NT2/D1 (cell line): ENCODE data around the gene CCDC81.
A peak's percentile ranks its signal among the peaks of the same experiment; 100 is the strongest.
"Not testable (repeated sequence)": the region's sequence is repeated elsewhere in the genome, so short reads cannot be mapped to it uniquely, and the experiment has no call there.

Source experiments
- DNase-seq: peaks from one replicate; pipeline ENCODE4 v3.0.0-alpha.2; 2011; ENCODE audit warnings: low read depth, low spot score
- H3K27me3 ChIP-seq: 2 replicates; pipeline ENCODE4 v1.6.0; 2011; ENCODE audit warnings: mild to moderate bottlenecking; ENCODE audit not compliant: insufficient read length, insufficient read depth
- H3K36me3 ChIP-seq: 2 replicates; pipeline ENCODE4 v1.6.1; 2011; ENCODE audit warnings: mild to moderate bottlenecking, low read length, mixed read lengths; ENCODE audit not compliant: insufficient read depth, insufficient read length
- H3K4me1 ChIP-seq: 2 replicates; pipeline ENCODE4 v1.5.1; 2011; ENCODE audit not compliant: insufficient read depth, insufficient read length
- H3K4me3 ChIP-seq: 2 replicates; pipeline ENCODE4 v1.5.1; 2011; ENCODE audit warnings: low read depth; ENCODE audit not compliant: insufficient read length
- H3K9ac ChIP-seq: 2 replicates; pipeline ENCODE4 v1.6.0; 2011; ENCODE audit warnings: low read depth; ENCODE audit not compliant: insufficient read length
- H3K9me3 ChIP-seq: 2 replicates; pipeline ENCODE4 v1.5.1; 2011; ENCODE audit warnings: mild to moderate bottlenecking, low read length; ENCODE audit not compliant: insufficient read depth
- SUZ12 ChIP-seq: IDR thresholded peaks from 2 replicates; pipeline ENCODE4 v1.6.1; 2011; ENCODE audit not compliant: insufficient read length, insufficient read depth; ENCODE audit errors: extremely low read depth
- YY1 ChIP-seq: IDR thresholded peaks from 2 replicates; pipeline ENCODE4 v1.6.1; 2011; ENCODE audit not compliant: insufficient read length, insufficient read depth
- ZNF274 ChIP-seq: IDR thresholded peaks from 2 replicates; pipeline ENCODE4 v1.6.1; 2011; ENCODE audit warnings: mild to moderate bottlenecking, low read depth, low read length

The CCDC81 gene

GRCh38 chr11:86421946-86422345, 47.3 kb downstream of the CCDC81 start:
- DNase-seq = peak; percentile 5
- H3K4me1 ChIP-seq = no peaks in the 10 kb centered on the region

GRCh38 chr11:86422371-86422770, 47.7 kb downstream of the CCDC81 start:
- Histone ChIP-seq H3K9me3 (no peaks in the 10 kb centered on the region), H3K27me3 (no peaks in the 10 kb centered on the region), H3K9ac (no peak overlapping the region), H3K4me3 (no peak overlapping the region), H3K4me1 (no peaks in the 10 kb centered on the region), H3K36me3 (no peaks in the 10 kb centered on the region)
- TF ChIP-seq YY1 (no peak), SUZ12 (no peak), ZNF274 (no peak)
- no peak for DNase-seq

More at GRCh38 chr11:86421946-86422345, 47.3 kb downstream of the CCDC81 start:
- no peaks in the 10 kb centered on the region for H3K9me3 ChIP-seq
- no peaks in the 10 kb centered on the region for H3K36me3 ChIP-seq
- TF ChIP-seq ZNF274 (no peak), SUZ12 (no peak), YY1 (no peak)
- H3K4me3 ChIP-seq = no peak overlapping the region
- H3K9ac ChIP-seq = no peak overlapping the region
- no peaks in the 10 kb centered on the region for H3K27me3 ChIP-seq

GRCh38 chr11:86423488-86423887, 48.8 kb downstream of the CCDC81 start:
- H3K4me3 ChIP-seq, H3K9me3 ChIP-seq, H3K4me1 ChIP-seq, H3K9ac ChIP-seq, H3K36me3 ChIP-seq, H3K27me3 ChIP-seq, DNase-seq: not testable (repeated sequence)

- H3K4me3 ChIP-seq = no peak overlapping the region
- H3K9me3 ChIP-seq = no peaks in the 10 kb centered on the region
- no peaks in the 10 kb centered on the region for H3K36me3 ChIP-seq
- no peaks in the 10 kb centered on the region for H3K27me3 ChIP-seq
- H3K9ac ChIP-seq = no peak overlapping the region
- H3K4me1 ChIP-seq = no peaks in the 10 kb centered on the region
- TF ChIP-seq ZNF274 = no peak
- TF ChIP-seq YY1 = no peak
- TF ChIP-seq SUZ12 = no peak
- no peak for DNase-seq
These were observed 52.8 kb downstream of the CCDC81 start for GRCh38 chr11:86427441-86427840.

GRCh38 chr11:86431258-86431657, 56.6 kb downstream of the CCDC81 start:
- H3K9ac ChIP-seq = no peak overlapping the region
- H3K4me3 ChIP-seq = no peak overlapping the region
- TF ChIP-seq YY1 (no peak), SUZ12 (no peak), ZNF274 (no peak)
- H3K9me3 ChIP-seq = no peaks in the 10 kb centered on the region; the same call in 1 of the 2 replicates
- H3K4me1 ChIP-seq = no peaks in the 10 kb centered on the region
- no peaks in the 10 kb centered on the region for H3K36me3 ChIP-seq
- H3K27me3 ChIP-seq = no peaks in the 10 kb centered on the region
- no peak for DNase-seq

GRCh38 chr11:86433361-86434095, 58.8 kb downstream of the CCDC81 start:
- H3K27me3 ChIP-seq, H3K4me3 ChIP-seq, H3K4me1 ChIP-seq, H3K9me3 ChIP-seq, H3K36me3 ChIP-seq, DNase-seq, H3K9ac ChIP-seq: not testable (repeated sequence)

- no peaks in the 10 kb centered on the region for H3K27me3 ChIP-seq
- H3K9me3 ChIP-seq = no peaks in the 10 kb centered on the region; the same call in 1 of the 2 replicates
- no peak overlapping the region for H3K9ac ChIP-seq
- TF ChIP-seq YY1 (no peak), ZNF274 (no peak), SUZ12 (no peak)
- H3K36me3 ChIP-seq = no peaks in the 10 kb centered on the region
- no peak overlapping the region for H3K4me3 ChIP-seq
- no peaks in the 10 kb centered on the region for H3K4me1 ChIP-seq
- no peak for DNase-seq
These were observed 61.0 kb downstream of the CCDC81 start for GRCh38 chr11:86435711-86436110.

- Histone ChIP-seq H3K4me1 (no peaks in the 10 kb centered on the region), H3K9me3 (no peaks in the 10 kb centered on the region; the same call in 1 of the 2 replicates), H3K4me3 (no peak overlapping the region), H3K9ac (no peak overlapping the region), H3K27me3 (no peaks in the 10 kb centered on the region), H3K36me3 (no peaks in the 10 kb centered on the region)
- DNase-seq = no peak
- TF ChIP-seq YY1 (no peak), SUZ12 (no peak), ZNF274 (no peak)
These were observed 64.0 kb downstream of the CCDC81 start for GRCh38 chr11:86438685-86439084.
